A549 (cell line): ENCODE measurements around the gene SYT13. TPM values are rescaled to one million over a fixed set of nuclear protein-coding genes. Genes with fewer than 3 reads are reported as not detected.
A peak's percentile ranks its signal among the peaks of the same experiment; 100 is the strongest.

ENCODE experiments used
- ATAC-seq, 2 experiments: fragments of 200-7000 bp in 1 of 2; fragments of >200 bp in 1 of 2; cut with Nextera tagmentation in 1 of 2; cut with Tn5 transposase in 1 of 2; 3 replicates each; pipeline versions ENCODE4 v1.8.0 to v1.9.1; 2018 to 2020; ENCODE audit warnings: mild to moderate bottlenecking in 1 of 2, moderate library complexity in 1 of 2
- CTCF ChIA-PET: fragments of 300-600 bp; sonication (Branson Sonifier 250); formaldehyde crosslinking; extraction: SDS; loops from one replicate; lab custom pipeline; 2021; ENCODE audit warnings: antibody characterized with exemption, inconsistent platforms; lab: Yijun Ruan, JAX
- POLR2A ChIA-PET: fragments of 350-600 bp; formaldehyde crosslinking; extraction: SDS; loops from one replicate; lab custom pipeline; 2021; ENCODE audit warnings: antibody characterized with exemption, inconsistent platforms; lab: Yijun Ruan, JAX
- DNase-seq, 2 experiments: peaks; one replicate each; pipeline versions ENCODE4 v3.0.0 to v3.0.0-alpha.2; 2011 to 2016; ENCODE audit warnings: low read depth in 1 of 2, low spot score in 1 of 2
- FAIRE-seq: peaks from 2 replicates; lab custom pipeline; 2011; peaks lifted over from hg19 to GRCh38; lab: Jason Lieb, UNC
- H3K27ac ChIP-seq, 2 experiments: fragments of >200 bp; sonication (Bioruptor Twin); formaldehyde crosslinking; 3 replicates each; pipeline ENCODE4 v1.5.1; 2016 to 2017
- H3K4me1 ChIP-seq: fragments of >200 bp; sonication (Bioruptor Twin); formaldehyde crosslinking; 3 replicates; pipeline ENCODE4 v1.6.1; 2016
- H3K4me2 ChIP-seq: fragments of >200 bp; sonication (Bioruptor Twin); formaldehyde crosslinking; 3 replicates; pipeline ENCODE4 v1.6.1; 2016
- H3K4me3 ChIP-seq: fragments of >200 bp; sonication (Bioruptor Twin); formaldehyde crosslinking; 3 replicates; pipeline ENCODE4 v1.5.1; 2016
- H3K9me3 ChIP-seq: fragments of >200 bp; sonication (Bioruptor Twin); formaldehyde crosslinking; 3 replicates; pipeline ENCODE4 v1.6.1; 2016
- ATOH8 ChIP-seq: fragments of 250-450 bp; sonication (Bioruptor Pico); IDR thresholded peaks from 2 replicates; pipeline ENCODE4 v1.5.0; 2020; ENCODE audit warnings: low read depth, mild to moderate bottlenecking, moderate library complexity
- BCL3 ChIP-seq: fragments of >200 bp; sonication (Bioruptor Twin); formaldehyde crosslinking; IDR thresholded peaks from 3 replicates; pipeline ENCODE4 v1.6.1; 2016
- CHD2 ChIP-seq: fragments of 150-350 bp; IDR thresholded peaks from 2 replicates; pipeline ENCODE4 v1.6.1; 2014; ENCODE audit warnings: low read length; ENCODE audit not compliant: partially characterized antibody
- CHD4 ChIP-seq: fragments of 200-600 bp; sonication (generic); IDR thresholded peaks from 2 replicates; pipeline ENCODE4 v1.6.1; 2016; ENCODE audit warnings: antibody characterized with exemption, mild to moderate bottlenecking, borderline replicate concordance
- E2F6 ChIP-seq: IDR thresholded peaks from 2 replicates; pipeline ENCODE4 v1.6.1; 2012; ENCODE audit warnings: low read depth, borderline replicate concordance
- EHF ChIP-seq: fragments of 250-450 bp; sonication (Bioruptor Pico); IDR thresholded peaks from 2 replicates; pipeline ENCODE4 v1.5.0; 2020; ENCODE audit warnings: mild to moderate bottlenecking
- EP300 ChIP-seq, 2 experiments: fragments of >200 bp; sonication (Bioruptor Twin); formaldehyde crosslinking; IDR thresholded peaks; 2 replicates in 1 of 2; 3 replicates in 1 of 2; pipeline ENCODE4 v1.6.1; 2016 to 2017
- FOSL2 ChIP-seq, 2 experiments: fragments of 450-650 bp in 1 of 2; fragments of >200 bp in 1 of 2; sonication (Bioruptor Twin) in 1 of 2; formaldehyde crosslinking; IDR thresholded peaks; 2 replicates each; pipeline versions ENCODE4 v1.5.0 to v1.6.1; 2016 to 2020; ENCODE audit warnings: mild to moderate bottlenecking in 1 of 2, moderate library complexity in 1 of 2
- FOXS1 ChIP-seq: fragments of 250-450 bp; sonication (Bioruptor Pico); IDR thresholded peaks from 2 replicates; pipeline ENCODE4 v1.5.0; 2020; ENCODE audit warnings: mild to moderate bottlenecking, moderate library complexity
- HDAC2 ChIP-seq: fragments of 200-600 bp; sonication (generic); IDR thresholded peaks from 2 replicates; pipeline ENCODE4 v1.6.1; 2016
- HEYL ChIP-seq: fragments of 250-450 bp; sonication (Bioruptor Pico); IDR thresholded peaks from 2 replicates; pipeline ENCODE4 v1.8.0; 2021; ENCODE audit warnings: mild to moderate bottlenecking, moderate library complexity
- HMGXB4 ChIP-seq: fragments of 250-450 bp; sonication (Bioruptor Pico); IDR thresholded peaks from 2 replicates; pipeline ENCODE4 v1.5.0; 2021; ENCODE audit warnings: mild to moderate bottlenecking, moderate library complexity, borderline replicate concordance
- HOXA7 ChIP-seq: fragments of 250-450 bp; sonication (Bioruptor Pico); IDR thresholded peaks from 2 replicates; pipeline ENCODE4 v1.5.0; 2020; ENCODE audit warnings: mild to moderate bottlenecking, moderate library complexity
- HOXB13 ChIP-seq: fragments of 250-450 bp; sonication (Bioruptor Pico); IDR thresholded peaks from 2 replicates; pipeline ENCODE4 v1.5.0; 2020; ENCODE audit warnings: low read depth, mild to moderate bottlenecking, moderate library complexity
- HOXB5 ChIP-seq: fragments of 250-450 bp; sonication (Bioruptor Pico); IDR thresholded peaks from 2 replicates; pipeline ENCODE4 v1.5.0; 2020; ENCODE audit warnings: mild to moderate bottlenecking, moderate library complexity
- JUN ChIP-seq, 2 experiments: fragments of >200 bp; sonication (Bioruptor Twin); formaldehyde crosslinking; IDR thresholded peaks; 2 replicates in 1 of 2; 3 replicates in 1 of 2; pipeline ENCODE4 v1.6.1; 2016 to 2017
- JUNB ChIP-seq: fragments of >200 bp; sonication (Bioruptor Twin); formaldehyde crosslinking; IDR thresholded peaks from 2 replicates; pipeline ENCODE4 v1.6.1; 2016
- MYC ChIP-seq: IDR thresholded peaks from 2 replicates; pipeline ENCODE4 v1.6.1; 2012; ENCODE audit warnings: mild to moderate bottlenecking, inconsistent platforms, low read length, improper control_type of control experiment, borderline replicate concordance
- NFE2L2 ChIP-seq: fragments of 150-350 bp; conservative IDR thresholded peaks from 2 replicates; pipeline ENCODE4 v1.6.1; 2014; ENCODE audit warnings: low read length
- PBX3 ChIP-seq: IDR thresholded peaks from 2 replicates; pipeline ENCODE4 v1.6.1; 2012
- POLR2A ChIP-seq: IDR thresholded peaks from 2 replicates; pipeline ENCODE4 v1.6.1; 2012; ENCODE audit warnings: mild to moderate bottlenecking, low read length
- RAD21 ChIP-seq, 2 experiments: fragments of >200 bp in 1 of 2; sonication (Bioruptor Twin) in 1 of 2; formaldehyde crosslinking in 1 of 2; IDR thresholded peaks in 1 of 2; conservative IDR thresholded peaks in 1 of 2; 2 replicates in 1 of 2; 3 replicates in 1 of 2; pipeline ENCODE4 v1.6.1; 2012 to 2018; ENCODE audit warnings: inconsistent platforms in 1 of 2
- RARB ChIP-seq: fragments of 250-450 bp; sonication (Bioruptor Pico); IDR thresholded peaks from 2 replicates; pipeline ENCODE4 v1.8.0; 2021; ENCODE audit warnings: mild to moderate bottlenecking, moderate library complexity
- RCOR1 ChIP-seq: fragments of 150-350 bp; IDR thresholded peaks from 2 replicates; pipeline ENCODE4 v1.6.1; 2014; ENCODE audit warnings: antibody characterized with exemption, low read length, low read depth
- RFX5 ChIP-seq: fragments of 450-650 bp; IDR thresholded peaks from 2 replicates; pipeline ENCODE4 v1.7.1; 2014; ENCODE audit warnings: antibody characterized with exemption, mild to moderate bottlenecking, moderate library complexity
- SMC3 ChIP-seq: fragments of >200 bp; sonication (Bioruptor Twin); formaldehyde crosslinking; IDR thresholded peaks from 3 replicates; pipeline ENCODE4 v1.6.1; 2018; ENCODE audit warnings: inconsistent platforms
- TFCP2L1 ChIP-seq: fragments of 250-450 bp; sonication (Bioruptor Pico); IDR thresholded peaks from 2 replicates; pipeline ENCODE4 v1.5.0; 2021; ENCODE audit warnings: mild to moderate bottlenecking
- TP53 ChIP-seq: fragments of 250-450 bp; sonication (Bioruptor Pico); IDR thresholded peaks from 2 replicates; pipeline ENCODE4 v1.5.0; 2021; ENCODE audit warnings: mild to moderate bottlenecking, moderate library complexity
- USF2 ChIP-seq: fragments of 450-650 bp; IDR thresholded peaks from 2 replicates; pipeline ENCODE4 v1.6.1; 2014; ENCODE audit warnings: antibody characterized with exemption
- ZC3H11A ChIP-seq: fragments of 450-650 bp; IDR thresholded peaks from 2 replicates; pipeline ENCODE4 v1.6.1; 2014; ENCODE audit warnings: antibody characterized with exemption, mild to moderate bottlenecking
- ZFP36 ChIP-seq: fragments of 450-650 bp; IDR thresholded peaks from 2 replicates; pipeline ENCODE4 v1.6.1; 2014; ENCODE audit warnings: borderline replicate concordance; ENCODE audit not compliant: partially characterized antibody
- WGBS: methylation state at CpG from one replicate; pipeline ENCODE4 v1.1.6; 2017; ENCODE audit errors: missing lambda C conversion rate; 5-methylcytosine and 5-hydroxymethylcytosine counted together
- polyA plus RNA-seq, 4 experiments: library from polyadenylated mRNA; depleted of rRNA in 3 of 4; stranded (reverse); fragments of >200 nt; fragmentation: RNase III in 1 of 4; extraction: RNeasy Plus Mini Kit Qiagen cat#74134 plus additional on column Dnase treatment in 1 of 4; gene quantifications; 2 replicates in 3 of 4; 3 replicates in 1 of 4; pipeline ENCODE4 v1.2.3, GENCODE V29; 2011 to 2017

The SYT13 gene
- polyA plus RNA-seq, 2 of the 4 experiments (the other 2 are of a cell fraction) = 8.1 to 12.9 TPM

- H3K27ac ChIP-seq = no peak overlapping the region
- TF ChIP-seq FOSL2 (IDR thresholded peaks at IDR 0.05) = no peak
- no peak for TF ChIP-seq FOSL2 (CRISPR knock-in tag; IDR thresholded peaks at IDR 0.05)
- no peak for TF ChIP-seq CHD4
- no peak for TF ChIP-seq PBX3
- no peak for TF ChIP-seq RAD21 (conservative IDR thresholded peaks at IDR 0.05 in 1 of 2, IDR thresholded peaks at IDR 0.05 in 1 of 2)
- TF ChIP-seq NFE2L2 = no peak
- no peak for TF ChIP-seq RARB (CRISPR knock-in tag)
- TF ChIP-seq SMC3 = no peak
- TF ChIP-seq JUNB = no peak
- TF ChIP-seq TFCP2L1 (CRISPR knock-in tag) = no peak
- TF ChIP-seq RCOR1 = no peak
- TF ChIP-seq MYC = no peak
- TF ChIP-seq HEYL = no peak
- TF ChIP-seq E2F6 = no peak
- TF ChIP-seq HDAC2 = no peak
- no peak for TF ChIP-seq EP300 (IDR thresholded peaks at IDR 0.05)
- no peak overlapping the region for H3K4me3 ChIP-seq
- no peaks in the 10 kb centered on the region for H3K9me3 ChIP-seq
- peaks cover 7% of the 10 kb centered on the region for H3K4me1 ChIP-seq
- ATAC-seq (no peak), DNase-seq (no peak), FAIRE-seq (no peak)
- POLR2A ChIA-PET = no interaction called here
- CTCF ChIA-PET = interaction anchor here (0.6 to 5.2 kb wide), 14 partner anchors 13 to 287 kb away, joined by 3 to 69 read pairs (median 16); partner anchors contain the start of gene SYT13
- no peak overlapping the region for H3K4me2 ChIP-seq
- 85% methylated on average over 9 of the region's 9 CpGs for WGBS
Observed at GRCh38 chr11:45253640-45254039, 32.5 kb downstream of the SYT13 start.

- H3K27ac ChIP-seq = 0 out of 6 replicates have a peak overlapping the region, but pooled peaks of 1 of the 2 experiments have one; percentile 16
- ChIA-PET CTCF (interaction anchor here (0.7 to 5.2 kb wide), 33 partner anchors 8 to 316 kb away, joined by 3 to 69 read pairs (median 5); partner anchors contain the start of gene SYT13), POLR2A (no interaction called here)
- no peak for FAIRE-seq
- H3K4me3 ChIP-seq = no peak overlapping the region
- 0 out of 3 replicates have a peak, but pooled peaks cover 6% of the 10 kb centered on the region for H3K4me1 ChIP-seq
- 46% methylated on average over 3 of the region's 3 CpGs for WGBS
- no peak for ATAC-seq
- no peak for TF ChIP-seq HMGXB4 (CRISPR knock-in tag)
- no peak for TF ChIP-seq PBX3
- TF ChIP-seq USF2 = no peak
- TF ChIP-seq HOXA7 = no peak
- TF ChIP-seq BCL3 = no peak
- TF ChIP-seq CHD4 = no peak
- TF ChIP-seq CHD2 = no peak
- TF ChIP-seq JUN (IDR thresholded peaks at IDR 0.05) = no peak
- no peak for TF ChIP-seq HOXB5 (CRISPR knock-in tag)
- no peak for TF ChIP-seq RARB (CRISPR knock-in tag)
- TF ChIP-seq RFX5 = no peak
- TF ChIP-seq ATOH8 (CRISPR knock-in tag) = no peak
- no peak for TF ChIP-seq ZFP36
- TF ChIP-seq TP53 (CRISPR knock-in tag) = no peak
- TF ChIP-seq ZC3H11A = no peak
- TF ChIP-seq POLR2A = no peak
- no peak for TF ChIP-seq NFE2L2
- TF ChIP-seq FOXS1 (CRISPR knock-in tag) = no peak
- no peak for TF ChIP-seq EHF (CRISPR knock-in tag)
- no peak for TF ChIP-seq HOXB13 (CRISPR knock-in tag)
- no peak overlapping the region for H3K4me2 ChIP-seq
- H3K9me3 ChIP-seq = no peaks in the 10 kb centered on the region
- no peak for DNase-seq
Observed at GRCh38 chr11:45252877-45253276, 33.3 kb downstream of the SYT13 start.
